HCT116 (cell line): Measurements from ENCODE around the gene GNGT1. TPM values are rescaled to one million over a fixed set of nuclear protein-coding genes. Genes with fewer than 3 reads are reported as not detected.

Experiments
- ATAC-seq: fragments of 200-7000 bp; cut with Tn5 transposase; 2 replicates; pipeline ENCODE4 v1.9.1; 2020; ENCODE audit warnings: mild to moderate bottlenecking, moderate library complexity
- BruUV-seq: library from RNA; stranded (reverse); fragments of 400-500 nt; replicated peaks from 2 replicates; lab custom pipeline; 2021; lab: Mats Ljungman, UMichigan
- CTCF ChIA-PET: fragments of 300-600 bp; sonication (Branson Sonifier 250); formaldehyde crosslinking; loops from one replicate; lab custom pipeline; 2021; ENCODE audit warnings: antibody characterized with exemption; lab: Charles Lee
- POLR2A ChIA-PET: fragments of 300-600, 350-600 bp; sonication (Branson Sonifier 250); formaldehyde crosslinking; loops from one replicate; lab custom pipeline; 2021; ENCODE audit warnings: antibody characterized with exemption; lab: Charles Lee
- RAD21 ChIA-PET, 2 experiments: fragments of 300-600 bp; sonication (Branson Sonifier 250); formaldehyde crosslinking; loops; one replicate each; lab custom pipeline; 2023; ENCODE audit warnings: low total read pairs in 2 of 2; ENCODE audit not compliant: uncharacterized antibody in 2 of 2, unreplicated experiment in 2 of 2, low non-redundant PET in 1 of 2; lab: Charles Lee
- DNase-seq: peaks from one replicate; pipeline ENCODE4 v3.0.0-alpha.2; 2010; ENCODE audit warnings: low read depth, low spot score
- H2AFZ ChIP-seq: fragments of 200-600 bp; shearing (Covaris generic), sonication (generic); 2 replicates; pipeline ENCODE4 v1.6.1; 2017; ENCODE audit warnings: low read depth, mixed run types, mixed read lengths, antibody characterized with exemption, low read length; ENCODE audit not compliant: poor library complexity, severe bottlenecking
- H3K27ac ChIP-seq: 2 replicates; pipeline ENCODE4 v1.5.1; 2012; ENCODE audit warnings: low read depth, low read length
- H3K27me3 ChIP-seq: fragments of 200-600 bp; sonication (generic); 2 replicates; pipeline ENCODE4 v1.6.1; 2016; ENCODE audit warnings: mixed run types, low read length, mixed read lengths; ENCODE audit not compliant: insufficient read depth
- H3K36me3 ChIP-seq, 2 experiments: fragments of 200-500 bp in 1 of 2; fragments of 200-600 bp in 1 of 2; sonication (Bioruptor generic) in 1 of 2; sonication (generic) in 1 of 2; 2 replicates each; pipeline versions ENCODE4 v1.5.1 to v1.6.1; 2014 to 2016; ENCODE audit warnings: low read length in 2 of 2, inconsistent platforms in 1 of 2, mixed read lengths in 1 of 2, mixed run types in 1 of 2; ENCODE audit not compliant: insufficient read depth in 2 of 2, control insufficient read depth in 1 of 2
- H3K4me1 ChIP-seq, 2 experiments: fragments of 200-600 bp in 1 of 2; sonication (generic) in 1 of 2; 2 replicates each; pipeline versions ENCODE4 v1.5.1 to v1.6.1; 2012 to 2017; ENCODE audit warnings: low read length in 2 of 2, inconsistent platforms in 1 of 2, mild to moderate bottlenecking in 1 of 2, mixed read lengths in 1 of 2, mixed run types in 1 of 2, moderate library complexity in 1 of 2; ENCODE audit not compliant: insufficient read depth in 2 of 2, control insufficient read depth in 1 of 2
- H3K4me2 ChIP-seq: fragments of 200-600 bp; sonication (generic); 2 replicates; pipeline ENCODE4 v1.6.1; 2017; ENCODE audit warnings: mixed run types, low read length, mixed read lengths
- H3K4me3 ChIP-seq, 2 experiments: fragments of 200-600 bp in 1 of 2; sonication (generic) in 1 of 2; replicated peaks in 1 of 2; 2 replicates each; pipeline ENCODE4 v1.5.1; 2011 to 2016; ENCODE audit warnings: low read length in 2 of 2, control low read depth in 1 of 2, low read depth in 1 of 2, mild to moderate bottlenecking in 1 of 2, mixed read lengths in 1 of 2, mixed run types in 1 of 2
- H3K79me2 ChIP-seq: fragments of 200-600 bp; sonication (generic); 2 replicates; pipeline ENCODE4 v1.6.1; 2017; ENCODE audit warnings: mild to moderate bottlenecking, mixed run types, low read length, moderate library complexity, mixed read lengths; ENCODE audit not compliant: insufficient read depth
- H3K9ac ChIP-seq: fragments of 200-600 bp; sonication (generic); 2 replicates; pipeline ENCODE4 v1.6.1; 2016; ENCODE audit warnings: low read length, mixed read lengths
- H3K9me2 ChIP-seq: fragments of 200-600 bp; sonication (generic), shearing (Covaris generic); 2 replicates; pipeline ENCODE4 v1.6.1; 2017; ENCODE audit warnings: mixed run types, mild to moderate bottlenecking, moderate library complexity; ENCODE audit not compliant: insufficient read depth
- H3K9me3 ChIP-seq, 2 experiments: fragments of 200-500 bp in 1 of 2; fragments of 200-600 bp in 1 of 2; sonication (Bioruptor generic) in 1 of 2; sonication (generic) in 1 of 2; 2 replicates each; pipeline ENCODE4 v1.6.1; 2014 to 2017; ENCODE audit warnings: low read length in 2 of 2, mixed read lengths in 2 of 2, inconsistent platforms in 1 of 2, low read depth in 1 of 2, mild to moderate bottlenecking in 1 of 2, mixed run types in 1 of 2, moderate library complexity in 1 of 2; ENCODE audit not compliant: control insufficient read depth in 1 of 2, insufficient read depth in 1 of 2
- H4K20me1 ChIP-seq: fragments of 200-600 bp; sonication (generic), shearing (Covaris generic); 2 replicates; pipeline ENCODE4 v1.6.1; 2017; ENCODE audit warnings: mixed run types, mild to moderate bottlenecking, moderate library complexity; ENCODE audit not compliant: insufficient read depth
- CBX3 ChIP-seq: IDR thresholded peaks from 2 replicates; pipeline ENCODE4 v1.6.1; 2012; ENCODE audit warnings: low read depth
- CEBPB ChIP-seq: IDR thresholded peaks from 2 replicates; pipeline ENCODE4 v1.6.1; 2012; ENCODE audit warnings: low read depth
- EZH2 ChIP-seq: fragments of 200-600 bp; sonication (generic); IDR thresholded peaks from 2 replicates; pipeline ENCODE4 v1.6.1; 2017; ENCODE audit warnings: antibody characterized with exemption, mixed run types
- EZH2phosphoT487 ChIP-seq: fragments of 200-600 bp; IDR thresholded peaks from 2 replicates; pipeline ENCODE4 v1.6.1; 2018; ENCODE audit warnings: antibody characterized with exemption, borderline replicate concordance
- FOSL1 ChIP-seq: IDR thresholded peaks from 2 replicates; pipeline ENCODE4 v1.6.1; 2012; ENCODE audit warnings: low read depth
- JUND ChIP-seq: IDR thresholded peaks from 2 replicates; pipeline ENCODE4 v1.6.1; 2012
- POLR2A ChIP-seq: IDR thresholded peaks from 2 replicates; pipeline ENCODE4 v1.7.0; 2011; ENCODE audit warnings: borderline replicate concordance; ENCODE audit not compliant: insufficient read depth, insufficient read length; ENCODE audit errors: extremely low read depth
- RAD21 ChIP-seq: IDR thresholded peaks from 2 replicates; pipeline ENCODE4 v1.6.1; 2012; ENCODE audit warnings: low read depth, mild to moderate bottlenecking
- SIN3A ChIP-seq: IDR thresholded peaks from 2 replicates; pipeline ENCODE4 v1.6.1; 2012; ENCODE audit warnings: low read depth
- SP1 ChIP-seq: IDR thresholded peaks from 2 replicates; pipeline ENCODE4 v1.6.1; 2012; ENCODE audit warnings: low read depth
- TCF7L2 ChIP-seq: IDR thresholded peaks from 2 replicates; pipeline ENCODE4 v1.7.0; 2011; ENCODE audit warnings: borderline replicate concordance, inconsistent platforms; ENCODE audit not compliant: insufficient read depth, insufficient read length; ENCODE audit errors: extremely low read depth
- YY1 ChIP-seq: IDR thresholded peaks from 2 replicates; pipeline ENCODE4 v1.6.1; 2011; ENCODE audit warnings: low read length, low read depth, moderate library complexity, mild to moderate bottlenecking; ENCODE audit not compliant: insufficient replicate concordance; ENCODE audit errors: extremely low read depth
- ZNF274 ChIP-seq: fragments of 200-500 bp; sonication (Bioruptor generic); IDR thresholded peaks from 2 replicates; pipeline ENCODE4 v1.6.1; 2014; ENCODE audit warnings: mild to moderate bottlenecking, low read depth, low read length, inconsistent platforms
- intact Hi-C: fragments of 100-400 bp; cut with micrococcal nuclease; formaldehyde crosslinking; loops from 2 replicates; pipeline ENCODE4 v1.10.0; 2022
- total RNA-seq: library from RNA; stranded (reverse); gene quantifications from one replicate; pipeline ENCODE4 v1.2.1, GENCODE V29; 2021; ENCODE audit not compliant: unreplicated experiment
- TF ChIP-seq, protein P1 (sequence below), 3 experiments: fragments of 200-600 bp in 1 of 3; sonication (generic) in 1 of 3; IDR thresholded peaks in 2 of 3; conservative IDR thresholded peaks in 1 of 3; 2 replicates each; pipeline ENCODE4 v1.5.1; 2012 to 2017; ENCODE audit warnings: low read depth in 2 of 3, low read length in 2 of 3, antibody characterized with exemption in 1 of 3, borderline replicate concordance in 1 of 3, control low read depth in 1 of 3, mild to moderate bottlenecking in 1 of 3, mixed read lengths in 1 of 3, mixed run types in 1 of 3, moderate library complexity in 1 of 3; ENCODE audit not compliant: insufficient read depth in 1 of 3
- TF ChIP-seq, protein P2 (sequence below): IDR thresholded peaks from 2 replicates; pipeline ENCODE4 v1.6.1; 2012
- TF ChIP-seq, protein P3 (sequence below): IDR thresholded peaks from 2 replicates; pipeline ENCODE4 v1.6.1; 2012; ENCODE audit warnings: low read depth
- TF ChIP-seq, protein P4 (sequence below): IDR thresholded peaks from 2 replicates; pipeline ENCODE4 v1.6.1; 2012

The GNGT1 gene
- total RNA-seq, 1 experiment from 2014 or later, result 0.91 TPM

DNA sequence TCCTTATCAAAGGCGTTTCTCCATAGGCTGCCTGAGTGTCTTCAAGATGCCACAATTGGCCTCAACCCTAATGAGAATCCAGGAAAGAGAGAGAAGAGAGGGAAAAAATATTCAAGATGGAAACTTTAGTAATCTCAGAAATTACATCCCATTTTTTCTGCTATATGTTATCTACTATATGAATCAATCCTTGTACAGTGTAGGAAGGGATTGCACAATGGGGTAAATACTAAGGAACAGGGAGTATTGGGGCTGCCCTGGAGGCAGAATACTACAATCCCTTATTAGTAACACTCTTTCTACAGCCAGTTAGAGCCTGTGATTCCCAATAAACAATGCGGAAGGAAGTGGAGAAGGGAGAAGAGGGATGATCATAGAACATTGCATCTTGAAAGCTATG, 43.7 kb upstream of the GNGT1 start:
- ATAC-seq, result no peak
- POLR2A ChIA-PET, result no interaction called here
- CTCF ChIA-PET, result no interaction called here

More for the DNA sequence above, 43.7 kb upstream of the GNGT1 start:
- intact Hi-C loops, result no loop called here
- Histone ChIP-seq H3K27me3 (0 out of 2 replicates have a peak, but pooled peaks cover 6% of the 10 kb centered on the region), H4K20me1 (no peaks in the 10 kb centered on the region; the same call in 1 of the 2 replicates), H3K4me1 (no peaks in the 10 kb centered on the region), H3K9ac (no peak overlapping the region), H3K79me2 (no peaks in the 10 kb centered on the region), H3K27ac (no peak overlapping the region), H3K4me3 (no peak overlapping the region), H2AFZ (no peak overlapping the region), H3K9me3 (no peaks in the 10 kb centered on the region), H3K36me3 (no peaks in the 10 kb centered on the region), H3K9me2 (no peaks in the 10 kb centered on the region), H3K4me2 (no peak overlapping the region)
- RAD21 ChIA-PET, result no interaction called here
- TF ChIP-seq TCF7L2 (no peak), ZNF274 (no peak), YY1 (no peak), JUND (no peak), POLR2A (no peak), SIN3A (no peak), RAD21 (no peak), EZH2phosphoT487 (no peak), SP1 (no peak), EZH2 (no peak), CBX3 (no peak), FOSL1 (no peak), CEBPB (no peak)
- TF ChIP-seq, protein P1, sequence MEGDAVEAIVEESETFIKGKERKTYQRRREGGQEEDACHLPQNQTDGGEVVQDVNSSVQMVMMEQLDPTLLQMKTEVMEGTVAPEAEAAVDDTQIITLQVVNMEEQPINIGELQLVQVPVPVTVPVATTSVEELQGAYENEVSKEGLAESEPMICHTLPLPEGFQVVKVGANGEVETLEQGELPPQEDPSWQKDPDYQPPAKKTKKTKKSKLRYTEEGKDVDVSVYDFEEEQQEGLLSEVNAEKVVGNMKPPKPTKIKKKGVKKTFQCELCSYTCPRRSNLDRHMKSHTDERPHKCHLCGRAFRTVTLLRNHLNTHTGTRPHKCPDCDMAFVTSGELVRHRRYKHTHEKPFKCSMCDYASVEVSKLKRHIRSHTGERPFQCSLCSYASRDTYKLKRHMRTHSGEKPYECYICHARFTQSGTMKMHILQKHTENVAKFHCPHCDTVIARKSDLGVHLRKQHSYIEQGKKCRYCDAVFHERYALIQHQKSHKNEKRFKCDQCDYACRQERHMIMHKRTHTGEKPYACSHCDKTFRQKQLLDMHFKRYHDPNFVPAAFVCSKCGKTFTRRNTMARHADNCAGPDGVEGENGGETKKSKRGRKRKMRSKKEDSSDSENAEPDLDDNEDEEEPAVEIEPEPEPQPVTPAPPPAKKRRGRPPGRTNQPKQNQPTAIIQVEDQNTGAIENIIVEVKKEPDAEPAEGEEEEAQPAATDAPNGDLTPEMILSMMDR (IDR thresholded peaks at IDR 0.05 in 2 of 3, conservative IDR thresholded peaks at IDR 0.05 in 1 of 3; ENCODE audit: borderline replicate concordance in 1 of 3, insufficient read depth in 1 of 3, low read depth in 2 of 3, low read length in 2 of 3), result no peak
- TF ChIP-seq, protein P2, sequence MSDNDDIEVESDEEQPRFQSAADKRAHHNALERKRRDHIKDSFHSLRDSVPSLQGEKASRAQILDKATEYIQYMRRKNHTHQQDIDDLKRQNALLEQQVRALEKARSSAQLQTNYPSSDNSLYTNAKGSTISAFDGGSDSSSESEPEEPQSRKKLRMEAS, result no peak
- TF ChIP-seq, protein P3, sequence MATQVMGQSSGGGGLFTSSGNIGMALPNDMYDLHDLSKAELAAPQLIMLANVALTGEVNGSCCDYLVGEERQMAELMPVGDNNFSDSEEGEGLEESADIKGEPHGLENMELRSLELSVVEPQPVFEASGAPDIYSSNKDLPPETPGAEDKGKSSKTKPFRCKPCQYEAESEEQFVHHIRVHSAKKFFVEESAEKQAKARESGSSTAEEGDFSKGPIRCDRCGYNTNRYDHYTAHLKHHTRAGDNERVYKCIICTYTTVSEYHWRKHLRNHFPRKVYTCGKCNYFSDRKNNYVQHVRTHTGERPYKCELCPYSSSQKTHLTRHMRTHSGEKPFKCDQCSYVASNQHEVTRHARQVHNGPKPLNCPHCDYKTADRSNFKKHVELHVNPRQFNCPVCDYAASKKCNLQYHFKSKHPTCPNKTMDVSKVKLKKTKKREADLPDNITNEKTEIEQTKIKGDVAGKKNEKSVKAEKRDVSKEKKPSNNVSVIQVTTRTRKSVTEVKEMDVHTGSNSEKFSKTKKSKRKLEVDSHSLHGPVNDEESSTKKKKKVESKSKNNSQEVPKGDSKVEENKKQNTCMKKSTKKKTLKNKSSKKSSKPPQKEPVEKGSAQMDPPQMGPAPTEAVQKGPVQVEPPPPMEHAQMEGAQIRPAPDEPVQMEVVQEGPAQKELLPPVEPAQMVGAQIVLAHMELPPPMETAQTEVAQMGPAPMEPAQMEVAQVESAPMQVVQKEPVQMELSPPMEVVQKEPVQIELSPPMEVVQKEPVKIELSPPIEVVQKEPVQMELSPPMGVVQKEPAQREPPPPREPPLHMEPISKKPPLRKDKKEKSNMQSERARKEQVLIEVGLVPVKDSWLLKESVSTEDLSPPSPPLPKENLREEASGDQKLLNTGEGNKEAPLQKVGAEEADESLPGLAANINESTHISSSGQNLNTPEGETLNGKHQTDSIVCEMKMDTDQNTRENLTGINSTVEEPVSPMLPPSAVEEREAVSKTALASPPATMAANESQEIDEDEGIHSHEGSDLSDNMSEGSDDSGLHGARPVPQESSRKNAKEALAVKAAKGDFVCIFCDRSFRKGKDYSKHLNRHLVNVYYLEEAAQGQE, result no peak
- TF ChIP-seq, protein P4, sequence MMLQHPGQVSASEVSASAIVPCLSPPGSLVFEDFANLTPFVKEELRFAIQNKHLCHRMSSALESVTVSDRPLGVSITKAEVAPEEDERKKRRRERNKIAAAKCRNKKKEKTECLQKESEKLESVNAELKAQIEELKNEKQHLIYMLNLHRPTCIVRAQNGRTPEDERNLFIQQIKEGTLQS, result no peak
- DNase-seq, result no peak
- BruUV-seq, result no TSS peak
